Retinal pigment epithelial cell (primary cell): ENCODE results near the gene HAUS3.

Source experiments
- DNase-seq: peaks from one replicate; pipeline ENCODE4 v3.0.0-alpha.2; 2010; ENCODE audit warnings: low read depth
- H3K4me3 ChIP-seq: 2 replicates; pipeline ENCODE4 v1.5.1; 2011; ENCODE audit warnings: mild to moderate bottlenecking, low read length, control low read depth, moderate library complexity
- TF ChIP-seq, protein P1 (sequence below): conservative IDR thresholded peaks from 2 replicates; pipeline ENCODE4 v1.5.1; 2011; ENCODE audit warnings: low read depth, low read length, control low read depth, inconsistent platforms

HAUS3 gene

GRCh38 chr4:2258091-2259035, 16.4 kb upstream of the HAUS3 start:
- TF ChIP-seq, protein P1, sequence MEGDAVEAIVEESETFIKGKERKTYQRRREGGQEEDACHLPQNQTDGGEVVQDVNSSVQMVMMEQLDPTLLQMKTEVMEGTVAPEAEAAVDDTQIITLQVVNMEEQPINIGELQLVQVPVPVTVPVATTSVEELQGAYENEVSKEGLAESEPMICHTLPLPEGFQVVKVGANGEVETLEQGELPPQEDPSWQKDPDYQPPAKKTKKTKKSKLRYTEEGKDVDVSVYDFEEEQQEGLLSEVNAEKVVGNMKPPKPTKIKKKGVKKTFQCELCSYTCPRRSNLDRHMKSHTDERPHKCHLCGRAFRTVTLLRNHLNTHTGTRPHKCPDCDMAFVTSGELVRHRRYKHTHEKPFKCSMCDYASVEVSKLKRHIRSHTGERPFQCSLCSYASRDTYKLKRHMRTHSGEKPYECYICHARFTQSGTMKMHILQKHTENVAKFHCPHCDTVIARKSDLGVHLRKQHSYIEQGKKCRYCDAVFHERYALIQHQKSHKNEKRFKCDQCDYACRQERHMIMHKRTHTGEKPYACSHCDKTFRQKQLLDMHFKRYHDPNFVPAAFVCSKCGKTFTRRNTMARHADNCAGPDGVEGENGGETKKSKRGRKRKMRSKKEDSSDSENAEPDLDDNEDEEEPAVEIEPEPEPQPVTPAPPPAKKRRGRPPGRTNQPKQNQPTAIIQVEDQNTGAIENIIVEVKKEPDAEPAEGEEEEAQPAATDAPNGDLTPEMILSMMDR, result no peak
- no peak for DNase-seq
- no peak overlapping the region for H3K4me3 ChIP-seq

- DNase-seq, result no peak
- TF ChIP-seq, protein P1, result no peak
- no peak overlapping the region for H3K4me3 ChIP-seq
Observed at GRCh38 chr4:2257361-2258081, 15.6 kb upstream of the HAUS3 start.

GRCh38 chr4:2256781-2257191, 14.9 kb upstream of the HAUS3 start:
- TF ChIP-seq, protein P1, result no peak
- DNase-seq, result no peak
- H3K4me3 ChIP-seq, result no peak overlapping the region

GRCh38 chr4:2256156-2256731, 14.3 kb upstream of the HAUS3 start:
- no peak for DNase-seq

GRCh38 chr4:2255501-2256155, 13.7 kb upstream of the HAUS3 start:
- no peak overlapping the region for H3K4me3 ChIP-seq
- TF ChIP-seq, protein P1, result peak; percentile 2
- DNase-seq, result no peak

More at GRCh38 chr4:2256156-2256731, 14.3 kb upstream of the HAUS3 start:
- TF ChIP-seq, protein P1, result no peak
- H3K4me3 ChIP-seq, result no peak overlapping the region

DNA sequence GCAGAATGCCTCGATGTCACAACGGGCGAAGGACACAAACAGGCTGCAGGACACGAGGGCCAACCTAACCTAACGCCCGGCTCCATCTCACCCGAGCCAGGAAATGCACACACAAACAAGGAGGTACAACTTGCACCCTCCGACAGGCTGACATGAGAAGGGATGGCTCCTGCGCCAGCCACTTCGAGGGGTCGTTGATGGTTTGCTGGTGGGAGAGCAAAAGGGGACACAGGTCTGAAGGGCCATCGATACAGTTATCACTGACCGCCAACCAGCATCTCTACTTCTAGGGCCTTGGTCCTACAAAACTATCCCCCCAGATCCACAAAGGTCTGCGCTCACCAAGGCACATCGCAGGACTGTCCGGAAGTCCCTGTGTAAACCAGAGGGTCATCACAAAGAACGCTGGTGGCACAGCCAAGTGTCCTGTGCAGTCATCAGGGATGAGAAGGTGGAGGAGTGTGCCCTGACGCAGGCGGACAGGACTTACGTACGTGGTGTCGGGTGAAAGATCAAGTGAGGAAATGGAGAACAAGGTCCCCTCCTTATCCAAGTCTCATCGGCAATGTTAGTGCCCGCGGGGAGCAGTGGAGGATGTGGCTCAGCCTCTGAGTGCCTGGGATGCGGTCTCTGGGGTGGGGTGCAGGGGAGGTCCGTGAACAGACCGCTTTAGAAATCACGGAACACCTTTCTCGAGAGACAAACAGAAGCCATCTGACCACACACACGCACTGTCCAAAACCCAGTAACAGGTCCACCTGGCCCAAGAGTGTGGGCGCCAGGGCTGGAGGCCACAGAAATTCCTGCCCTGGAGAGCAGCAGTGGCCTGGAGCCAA, 13.0 kb upstream of the HAUS3 start:
- TF ChIP-seq, protein P1, result no peak
- DNase-seq, result no peak

More for the DNA sequence above, 13.0 kb upstream of the HAUS3 start:
- H3K4me3 ChIP-seq, result no peak overlapping the region
